ENCODE results near the gene CDKN2AIP. TPM values are rescaled to one million over a fixed set of nuclear protein-coding genes. Genes with fewer than 3 reads are reported as not detected.

CDKN2AIP gene
- total and polyA plus RNA-seq, 2 donors, result 29.1 to 33.2 TPM

GRCh38 chr4:183400035-183400434 lies 44.4 kb upstream of the CDKN2AIP start:
- H3K4me1 ChIP-seq (ENCODE audit: control insufficient read depth in 2 of 2, insufficient read depth in 2 of 2, low read length in 2 of 2), result peaks cover 0 to 7% of the 10 kb centered on the region in 2 donors
- 87% methylated on average over 5 of the region's 5 CpGs for WGBS

GRCh38 chr4:183401473-183401872 lies 43.0 kb upstream of the CDKN2AIP start:
- H3K4me1 ChIP-seq (ENCODE audit: control insufficient read depth in 2 of 2, insufficient read depth in 2 of 2, low read length in 2 of 2), result peaks cover 0 to 7% of the 10 kb centered on the region in 2 donors
- peaks cover 0 to 39% of the 10 kb centered on the region in 2 donors for H3K27me3 ChIP-seq (ENCODE audit: control insufficient read depth in 2 of 2, insufficient read depth in 1 of 2, low read length in 1 of 2)
- no peak for DNase-seq (ENCODE audit: low read depth in 6 of 9, low spot score in 9 of 9)
- H3K9me3 ChIP-seq (ENCODE audit: control insufficient read depth in 2 of 2, insufficient read depth in 1 of 2, low read length in 1 of 2), result peaks cover 0 to 3% of the 10 kb centered on the region in 2 donors
- no peak overlapping the region for H3K4me3 ChIP-seq (ENCODE audit: low read length in 2 of 2)
- WGBS, result 94% methylated on average over 4 of the region's 4 CpGs
- no peak overlapping the region for H3K27ac ChIP-seq (ENCODE audit: low read depth in 1 of 2, low read length in 1 of 2)
- no peaks in the 10 kb centered on the region for H3K36me3 ChIP-seq (ENCODE audit: control insufficient read depth in 2 of 2, insufficient read depth in 2 of 2, low read length in 1 of 2)

More at GRCh38 chr4:183400035-183400434, 44.4 kb upstream of the CDKN2AIP start:
- DNase-seq (ENCODE audit: low read depth in 6 of 9, low spot score in 9 of 9), result no peak
- Histone ChIP-seq H3K27ac (ENCODE audit: low read depth in 1 of 2, low read length in 1 of 2) (no peak overlapping the region), H3K9me3 (ENCODE audit: control insufficient read depth in 2 of 2, insufficient read depth in 1 of 2, low read length in 1 of 2) (peaks cover 0 to 3% of the 10 kb centered on the region in 2 donors), H3K36me3 (ENCODE audit: control insufficient read depth in 2 of 2, insufficient read depth in 2 of 2, low read length in 1 of 2) (no peaks in the 10 kb centered on the region), H3K4me3 (ENCODE audit: low read length in 2 of 2) (no peak overlapping the region), H3K27me3 (ENCODE audit: control insufficient read depth in 2 of 2, insufficient read depth in 1 of 2, low read length in 1 of 2) (peaks cover 0 to 39% of the 10 kb centered on the region in 2 donors)

GRCh38 chr4:183402771-183403170 lies 41.7 kb upstream of the CDKN2AIP start:
- DNase-seq (ENCODE audit: low read depth in 6 of 9, low spot score in 9 of 9), result no peak
- Histone ChIP-seq H3K4me1 (ENCODE audit: control insufficient read depth in 2 of 2, insufficient read depth in 2 of 2, low read length in 2 of 2) (peaks cover 2 to 9% of the 10 kb centered on the region in 2 donors), H3K9me3 (ENCODE audit: control insufficient read depth in 2 of 2, insufficient read depth in 1 of 2, low read length in 1 of 2) (peaks cover 0 to 3% of the 10 kb centered on the region in 2 donors), H3K27me3 (ENCODE audit: control insufficient read depth in 2 of 2, insufficient read depth in 1 of 2, low read length in 1 of 2) (peaks cover 0 to 36% of the 10 kb centered on the region in 2 donors), H3K4me3 (ENCODE audit: low read length in 2 of 2) (no peak overlapping the region), H3K36me3 (ENCODE audit: control insufficient read depth in 2 of 2, insufficient read depth in 2 of 2, low read length in 1 of 2) (no peaks in the 10 kb centered on the region), H3K27ac (ENCODE audit: low read depth in 1 of 2, low read length in 1 of 2) (no peak overlapping the region)
- WGBS, result 86% methylated on average over 4 of the region's 4 CpGs

- H3K27me3 ChIP-seq (ENCODE audit: control insufficient read depth in 2 of 2, insufficient read depth in 1 of 2, low read length in 1 of 2), result peaks cover 0 to 31% of the 10 kb centered on the region in 2 donors
- WGBS, result 93% methylated on average over 9 of the region's 9 CpGs
- no peaks in the 10 kb centered on the region for H3K36me3 ChIP-seq (ENCODE audit: control insufficient read depth in 2 of 2, insufficient read depth in 2 of 2, low read length in 1 of 2)
- peaks cover 0 to 3% of the 10 kb centered on the region in 2 donors for H3K9me3 ChIP-seq (ENCODE audit: control insufficient read depth in 2 of 2, insufficient read depth in 1 of 2, low read length in 1 of 2)
- H3K27ac ChIP-seq (ENCODE audit: low read depth in 1 of 2, low read length in 1 of 2), result no peak overlapping the region
- peaks cover 2 to 3% of the 10 kb centered on the region in 2 donors for H3K4me1 ChIP-seq (ENCODE audit: control insufficient read depth in 2 of 2, insufficient read depth in 2 of 2, low read length in 2 of 2)
- H3K4me3 ChIP-seq (ENCODE audit: low read length in 2 of 2), result no peak overlapping the region
- no peak for DNase-seq (ENCODE audit: low read depth in 6 of 9, low spot score in 9 of 9)
Observed at GRCh38 chr4:183403486-183403885, 41.0 kb upstream of the CDKN2AIP start.

GRCh38 chr4:183403961-183404360 lies 40.5 kb upstream of the CDKN2AIP start:
- no peak for DNase-seq (ENCODE audit: low read depth in 6 of 9, low spot score in 9 of 9)
- Histone ChIP-seq H3K27me3 (ENCODE audit: control insufficient read depth in 2 of 2, insufficient read depth in 1 of 2, low read length in 1 of 2) (peaks cover 0 to 27% of the 10 kb centered on the region in 2 donors), H3K27ac (ENCODE audit: low read depth in 1 of 2, low read length in 1 of 2) (no peak overlapping the region), H3K4me3 (ENCODE audit: low read length in 2 of 2) (no peak overlapping the region), H3K9me3 (ENCODE audit: control insufficient read depth in 2 of 2, insufficient read depth in 1 of 2, low read length in 1 of 2) (peaks cover 0 to 3% of the 10 kb centered on the region in 2 donors), H3K36me3 (ENCODE audit: control insufficient read depth in 2 of 2, insufficient read depth in 2 of 2, low read length in 1 of 2) (no peaks in the 10 kb centered on the region), H3K4me1 (ENCODE audit: control insufficient read depth in 2 of 2, insufficient read depth in 2 of 2, low read length in 2 of 2) (peaks cover 2% of the 10 kb centered on the region in 2 donors)
- WGBS, result 95% methylated on average over 4 of the region's 4 CpGs

- 84% methylated on average over 11 of the region's 11 CpGs for whole genome bisulfite sequencing
- Histone ChIP-seq H3K36me3 (ENCODE audit: control insufficient read depth in 2 of 2, insufficient read depth in 2 of 2, low read length in 1 of 2) (no peaks in the 10 kb centered on the region), H3K27me3 (ENCODE audit: control insufficient read depth in 2 of 2, insufficient read depth in 1 of 2, low read length in 1 of 2) (peaks cover 0 to 13% of the 10 kb centered on the region in 2 donors), H3K4me3 (ENCODE audit: low read length in 2 of 2) (no peak overlapping the region), H3K9me3 (ENCODE audit: control insufficient read depth in 2 of 2, insufficient read depth in 1 of 2, low read length in 1 of 2) (peaks cover 0 to 3% of the 10 kb centered on the region in 2 donors), H3K27ac (ENCODE audit: low read depth in 1 of 2, low read length in 1 of 2) (no peak overlapping the region), H3K4me1 (ENCODE audit: control insufficient read depth in 2 of 2, insufficient read depth in 2 of 2, low read length in 2 of 2) (peaks cover 2% of the 10 kb centered on the region in 2 donors)
- DNase-seq (ENCODE audit: low read depth in 6 of 9, low spot score in 9 of 9), result no peak
Observed at GRCh38 chr4:183405303-183405702, 39.1 kb upstream of the CDKN2AIP start.

GRCh38 chr4:183407128-183407585 lies 37.3 kb upstream of the CDKN2AIP start:
- Histone ChIP-seq H3K4me3 (ENCODE audit: low read length in 2 of 2) (peak overlapping the region; percentile 26 to 49), H3K4me1 (ENCODE audit: control insufficient read depth in 2 of 2, insufficient read depth in 2 of 2, low read length in 2 of 2) (peaks cover 2% of the 10 kb centered on the region in 2 donors), H3K36me3 (ENCODE audit: control insufficient read depth in 2 of 2, insufficient read depth in 2 of 2, low read length in 1 of 2) (no peaks in the 10 kb centered on the region), H3K27ac (ENCODE audit: low read depth in 1 of 2, low read length in 1 of 2) (no peak overlapping the region), H3K27me3 (ENCODE audit: control insufficient read depth in 2 of 2, insufficient read depth in 1 of 2, low read length in 1 of 2) (peaks cover 0 to 4% of the 10 kb centered on the region in 2 donors), H3K9me3 (ENCODE audit: control insufficient read depth in 2 of 2, insufficient read depth in 1 of 2, low read length in 1 of 2) (peaks cover 0 to 3% of the 10 kb centered on the region in 2 donors)
- peak; percentile 55 to 90 (median 78) for DNase-seq (ENCODE audit: low read depth in 6 of 9, low spot score in 9 of 9)
- under 1% methylated on average over 32 of the region's 32 CpGs for WGBS

GRCh38 chr4:183407635-183408464 lies 36.6 kb upstream of the CDKN2AIP start:
- 80% methylated on average over 8 of the region's 8 CpGs for WGBS
- H3K4me1 ChIP-seq (ENCODE audit: control insufficient read depth in 2 of 2, insufficient read depth in 2 of 2, low read length in 2 of 2), result peaks cover 2% of the 10 kb centered on the region in 2 donors
- H3K9me3 ChIP-seq (ENCODE audit: control insufficient read depth in 2 of 2, insufficient read depth in 1 of 2, low read length in 1 of 2), result peaks cover 0 to 3% of the 10 kb centered on the region in 2 donors
- peak overlapping the region in 1 of 2 donors; percentile 26 for H3K4me3 ChIP-seq (ENCODE audit: low read length in 2 of 2)
- no peaks in the 10 kb centered on the region for H3K36me3 ChIP-seq (ENCODE audit: control insufficient read depth in 2 of 2, insufficient read depth in 2 of 2, low read length in 1 of 2)
- no peak overlapping the region for H3K27ac ChIP-seq (ENCODE audit: low read depth in 1 of 2, low read length in 1 of 2)
- DNase-seq (ENCODE audit: low read depth in 6 of 9, low spot score in 9 of 9), result no peak
- peaks cover 0 to 3% of the 10 kb centered on the region in 2 donors for H3K27me3 ChIP-seq (ENCODE audit: control insufficient read depth in 2 of 2, insufficient read depth in 1 of 2, low read length in 1 of 2)

- Histone ChIP-seq H3K9me3 (ENCODE audit: control insufficient read depth in 2 of 2, insufficient read depth in 1 of 2, low read length in 1 of 2) (peaks cover 0 to 3% of the 10 kb centered on the region in 2 donors), H3K27ac (ENCODE audit: low read depth in 1 of 2, low read length in 1 of 2) (no peak overlapping the region), H3K36me3 (ENCODE audit: control insufficient read depth in 2 of 2, insufficient read depth in 2 of 2, low read length in 1 of 2) (no peaks in the 10 kb centered on the region), H3K27me3 (ENCODE audit: control insufficient read depth in 2 of 2, insufficient read depth in 1 of 2, low read length in 1 of 2) (peaks cover 0 to 5% of the 10 kb centered on the region in 2 donors), H3K4me1 (ENCODE audit: control insufficient read depth in 2 of 2, insufficient read depth in 2 of 2, low read length in 2 of 2) (peaks cover 2% of the 10 kb centered on the region in 2 donors), H3K4me3 (ENCODE audit: low read length in 2 of 2) (no peak overlapping the region)
- DNase-seq (ENCODE audit: low read depth in 6 of 9, low spot score in 9 of 9), result no peak
- WGBS, result 79% methylated on average over 8 of the region's 8 CpGs
Observed at GRCh38 chr4:183408796-183409195, 35.6 kb upstream of the CDKN2AIP start.
